Esophagus muscularis mucosa (tissue), 3 donors: ENCODE measurements around the gene CREB3.

Source experiments
- CTCF ChIP-seq, 3 experiments: fragments of 200-600 bp in 2 of 3; fragments of 450-650 bp in 1 of 3; sonication (generic) in 2 of 3; IDR thresholded peaks; one replicate each; pipeline ENCODE4 v1.5.1; 2017 to 2019; ENCODE audit warnings: antibody characterized with exemption in 3 of 3, mild to moderate bottlenecking in 2 of 3, moderate library complexity in 1 of 3
- POLR2A ChIP-seq: fragments of 450-650 bp; IDR thresholded peaks from one replicate; pipeline ENCODE4 v1.6.1; 2017; ENCODE audit warnings: antibody characterized with exemption, moderate library complexity, mild to moderate bottlenecking, low read depth

- TF ChIP-seq POLR2A (no peak), CTCF (IDR thresholded peaks at IDR 0.05) (no peak)
Measured at GRCh38 chr9:35776018-35776417, 43.6 kb downstream of the CREB3 start.
